A549 (cell line): ENCODE data around the gene HIVEP3.

Experiments
- CBX2 ChIP-seq: fragments of 200-600 bp; sonication (generic); IDR thresholded peaks from 2 replicates; pipeline ENCODE4 v1.6.1; 2016; ENCODE audit warnings: low read depth, mild to moderate bottlenecking, borderline replicate concordance
- CHD4 ChIP-seq: fragments of 200-600 bp; sonication (generic); IDR thresholded peaks from 2 replicates; pipeline ENCODE4 v1.6.1; 2016; ENCODE audit warnings: antibody characterized with exemption, mild to moderate bottlenecking, borderline replicate concordance
- CTCF ChIP-seq: fragments of >200 bp; sonication (Bioruptor Twin); formaldehyde crosslinking; IDR thresholded peaks from 3 replicates; pipeline ENCODE4 v1.5.1; 2016
- EP300 ChIP-seq, 2 experiments: fragments of >200 bp; sonication (Bioruptor Twin); formaldehyde crosslinking; IDR thresholded peaks; 2 replicates in 1 of 2; 3 replicates in 1 of 2; pipeline ENCODE4 v1.6.1; 2016 to 2017
- ESRRA ChIP-seq: fragments of 150-350 bp; IDR thresholded peaks from 2 replicates; pipeline ENCODE4 v1.6.1; 2014; ENCODE audit warnings: mild to moderate bottlenecking, low read length, borderline replicate concordance
- FOXS1 ChIP-seq: fragments of 250-450 bp; sonication (Bioruptor Pico); IDR thresholded peaks from 2 replicates; pipeline ENCODE4 v1.5.0; 2020; ENCODE audit warnings: mild to moderate bottlenecking, moderate library complexity
- HDAC2 ChIP-seq: fragments of 200-600 bp; sonication (generic); IDR thresholded peaks from 2 replicates; pipeline ENCODE4 v1.6.1; 2016
- HOXA7 ChIP-seq: fragments of 250-450 bp; sonication (Bioruptor Pico); IDR thresholded peaks from 2 replicates; pipeline ENCODE4 v1.5.0; 2020; ENCODE audit warnings: mild to moderate bottlenecking, moderate library complexity
- HOXB13 ChIP-seq: fragments of 250-450 bp; sonication (Bioruptor Pico); IDR thresholded peaks from 2 replicates; pipeline ENCODE4 v1.5.0; 2020; ENCODE audit warnings: low read depth, mild to moderate bottlenecking, moderate library complexity
- JUNB ChIP-seq: fragments of >200 bp; sonication (Bioruptor Twin); formaldehyde crosslinking; IDR thresholded peaks from 2 replicates; pipeline ENCODE4 v1.6.1; 2016
- POLR2A ChIP-seq: IDR thresholded peaks from 2 replicates; pipeline ENCODE4 v1.6.1; 2012; ENCODE audit warnings: mild to moderate bottlenecking, low read length
- RAD21 ChIP-seq, 2 experiments: fragments of >200 bp in 1 of 2; sonication (Bioruptor Twin) in 1 of 2; formaldehyde crosslinking in 1 of 2; IDR thresholded peaks in 1 of 2; conservative IDR thresholded peaks in 1 of 2; 2 replicates in 1 of 2; 3 replicates in 1 of 2; pipeline ENCODE4 v1.6.1; 2012 to 2018; ENCODE audit warnings: inconsistent platforms in 1 of 2
- REST ChIP-seq: fragments of 200-600 bp; sonication (generic); IDR thresholded peaks from 2 replicates; pipeline ENCODE4 v1.6.1; 2016; ENCODE audit warnings: antibody characterized with exemption, mild to moderate bottlenecking, moderate library complexity
- ZNF302 ChIP-seq: fragments of 250-450 bp; sonication (Bioruptor Pico); IDR thresholded peaks from 2 replicates; pipeline ENCODE4 v1.9.0; 2021; ENCODE audit warnings: inconsistent platforms, mild to moderate bottlenecking, moderate library complexity

- no peak for TF ChIP-seq CTCF
- no peak for TF ChIP-seq EP300 (IDR thresholded peaks at IDR 0.05)
- no peak for TF ChIP-seq POLR2A
- no peak for TF ChIP-seq REST
- no peak for TF ChIP-seq ZNF302
- no peak for TF ChIP-seq CBX2
- TF ChIP-seq RAD21 (conservative IDR thresholded peaks at IDR 0.05 in 1 of 2, IDR thresholded peaks at IDR 0.05 in 1 of 2) = no peak
- no peak for TF ChIP-seq FOXS1 (CRISPR knock-in tag)
- no peak for TF ChIP-seq HOXA7 (CRISPR knock-in tag)
- no peak for TF ChIP-seq ESRRA
- no peak for TF ChIP-seq CHD4
- TF ChIP-seq JUNB = no peak
- TF ChIP-seq HDAC2 = no peak
- TF ChIP-seq HOXB13 = no peak
Observed at GRCh38 chr1:41589395-41589794, 329.3 kb downstream of the HIVEP3 start.
